Measurements from ENCODE around the gene PPFIBP1. TPM values are rescaled to one million over a fixed set of nuclear protein-coding genes. Genes with fewer than 3 reads are reported as not detected.

Gene PPFIBP1
- total and polyA plus RNA-seq, 8 donors: 6.6 to 254 (median 50.0) TPM

DNA sequence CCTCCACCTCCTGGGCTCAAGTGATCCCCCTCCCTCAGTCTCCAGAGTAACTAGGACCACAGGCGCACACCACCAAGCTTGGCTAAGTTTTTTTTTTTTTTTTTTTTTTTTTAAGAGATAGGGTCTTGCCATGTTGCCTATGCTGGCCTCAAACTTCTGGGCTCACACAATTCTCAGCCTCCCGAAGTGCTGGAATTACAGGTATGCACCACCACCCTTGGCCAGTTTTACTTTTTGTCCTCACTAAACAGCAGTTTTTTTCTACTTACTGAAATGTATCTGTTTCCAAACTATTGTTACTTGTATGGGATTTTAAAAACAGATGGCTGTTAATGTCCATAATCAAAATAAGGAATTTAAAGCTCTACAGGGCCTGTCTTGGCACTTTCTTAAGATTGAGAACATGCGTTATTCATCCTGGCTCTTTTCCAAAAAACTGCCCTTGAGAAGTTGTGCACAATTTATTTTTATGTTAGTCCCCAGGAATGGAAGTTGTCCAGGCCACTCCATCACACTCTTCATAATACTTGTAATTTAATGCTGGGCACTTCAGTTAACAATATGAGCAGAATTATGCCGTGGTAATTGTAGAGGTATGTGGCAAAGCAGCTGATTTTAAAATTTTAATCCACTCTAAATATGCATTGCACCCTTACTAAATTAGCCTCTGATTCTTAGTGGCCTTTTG is 120.3 kb downstream of the PPFIBP1 start:
- peak in 1 of 2 donors; percentile 54 for DNase-seq
- H3K27ac ChIP-seq: no peak overlapping the region
- H3K4me3 ChIP-seq: no peak overlapping the region
- no peaks in the 10 kb centered on the region for H3K27me3 ChIP-seq
- WGBS, 5 donors: 64 to 79% (median 79%) methylated on average over 4 of the region's 4 CpGs
- H3K36me3 ChIP-seq: peaks cover 0 to 30% (median 19%) of the 10 kb centered on the region in 4 donors
- intact Hi-C loops (cut with DNase I; ENCODE audit: low total_unique reads): no loop called here
- TF ChIP-seq POLR2A (IDR thresholded peaks at IDR 0.05) (no peak), EP300 (IDR thresholded peaks at IDR 0.05) (no peak), POLR2AphosphoS5 (IDR thresholded peaks at IDR 0.05) (no peak)
- TF ChIP-seq, protein P1, sequence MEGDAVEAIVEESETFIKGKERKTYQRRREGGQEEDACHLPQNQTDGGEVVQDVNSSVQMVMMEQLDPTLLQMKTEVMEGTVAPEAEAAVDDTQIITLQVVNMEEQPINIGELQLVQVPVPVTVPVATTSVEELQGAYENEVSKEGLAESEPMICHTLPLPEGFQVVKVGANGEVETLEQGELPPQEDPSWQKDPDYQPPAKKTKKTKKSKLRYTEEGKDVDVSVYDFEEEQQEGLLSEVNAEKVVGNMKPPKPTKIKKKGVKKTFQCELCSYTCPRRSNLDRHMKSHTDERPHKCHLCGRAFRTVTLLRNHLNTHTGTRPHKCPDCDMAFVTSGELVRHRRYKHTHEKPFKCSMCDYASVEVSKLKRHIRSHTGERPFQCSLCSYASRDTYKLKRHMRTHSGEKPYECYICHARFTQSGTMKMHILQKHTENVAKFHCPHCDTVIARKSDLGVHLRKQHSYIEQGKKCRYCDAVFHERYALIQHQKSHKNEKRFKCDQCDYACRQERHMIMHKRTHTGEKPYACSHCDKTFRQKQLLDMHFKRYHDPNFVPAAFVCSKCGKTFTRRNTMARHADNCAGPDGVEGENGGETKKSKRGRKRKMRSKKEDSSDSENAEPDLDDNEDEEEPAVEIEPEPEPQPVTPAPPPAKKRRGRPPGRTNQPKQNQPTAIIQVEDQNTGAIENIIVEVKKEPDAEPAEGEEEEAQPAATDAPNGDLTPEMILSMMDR (IDR thresholded peaks at IDR 0.05): no peak
- H3K4me1 ChIP-seq: peaks cover 0 to 31% (median 12%) of the 10 kb centered on the region in 4 donors
- H3K9me3 ChIP-seq: no peaks in the 10 kb centered on the region

DNA sequence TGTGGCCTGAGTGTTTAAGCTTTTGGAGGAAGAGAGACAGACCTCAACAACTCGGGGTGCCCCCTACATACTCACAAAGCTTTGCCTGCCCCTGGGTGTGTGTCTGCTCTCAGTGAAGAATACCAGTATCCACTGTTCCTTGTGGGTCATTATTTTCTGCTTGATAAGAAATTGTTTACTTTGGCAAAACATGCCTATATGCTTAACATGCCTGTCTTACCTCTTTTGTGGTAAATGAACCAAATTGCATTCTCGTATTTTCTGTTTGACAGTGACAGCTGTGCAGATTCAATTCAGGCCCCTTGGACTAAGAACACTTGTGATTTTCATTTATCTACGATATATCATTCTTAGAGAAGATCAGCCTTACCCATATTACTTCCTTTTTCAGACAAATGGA is 121.7 kb downstream of the PPFIBP1 start:
- no peak for DNase-seq
- H3K27ac ChIP-seq: no peak overlapping the region
- intact Hi-C loops (cut with DNase I; ENCODE audit: low total_unique reads): no loop called here
- H3K36me3 ChIP-seq: peaks cover 0 to 42% (median 32%) of the 10 kb centered on the region in 4 donors
- H3K4me1 ChIP-seq: peaks cover 0 to 27% (median 12%) of the 10 kb centered on the region in 4 donors
- 45 to 65% (median 57%) methylated on average over 3 of the region's 3 CpGs for WGBS, 5 donors
- H3K4me3 ChIP-seq: no peak overlapping the region
- TF ChIP-seq, protein P1 (IDR thresholded peaks at IDR 0.05): no peak
- no peak for TF ChIP-seq POLR2AphosphoS5 (IDR thresholded peaks at IDR 0.05)
- no peak for TF ChIP-seq EP300 (IDR thresholded peaks at IDR 0.05)
- TF ChIP-seq POLR2A (IDR thresholded peaks at IDR 0.05): no peak
- no peaks in the 10 kb centered on the region for H3K27me3 ChIP-seq
- H3K9me3 ChIP-seq: no peaks in the 10 kb centered on the region

DNA sequence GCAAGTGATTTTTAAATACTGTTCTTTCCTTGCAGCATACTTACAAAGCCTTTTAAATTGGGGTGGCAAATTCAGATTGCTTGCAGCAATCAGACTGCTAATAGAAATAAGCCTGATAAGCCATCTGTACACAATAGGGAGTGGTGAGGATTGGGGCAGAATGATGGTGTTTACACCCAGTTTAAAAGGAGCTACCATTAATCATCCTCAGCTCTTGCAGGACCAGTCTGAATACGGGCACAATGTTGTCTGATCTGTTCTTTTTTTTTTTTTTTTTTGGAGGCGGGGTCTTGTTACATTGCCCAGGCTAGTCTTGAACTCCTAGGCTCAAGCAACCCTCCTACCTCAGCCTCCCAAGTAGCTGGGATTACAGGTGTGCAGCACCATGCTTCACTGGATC is 122.1 kb downstream of the PPFIBP1 start:
- peaks cover 0 to 24% (median 11%) of the 10 kb centered on the region in 4 donors for H3K4me1 ChIP-seq
- DNase-seq: no peak
- 30 to 78% (median 58%) methylated on average over 2 of the region's 2 CpGs for WGBS, 5 donors
- no peak for TF ChIP-seq POLR2A (IDR thresholded peaks at IDR 0.05)
- TF ChIP-seq, protein P1 (IDR thresholded peaks at IDR 0.05): no peak
- TF ChIP-seq POLR2AphosphoS5 (IDR thresholded peaks at IDR 0.05): no peak
- TF ChIP-seq EP300 (IDR thresholded peaks at IDR 0.05): no peak
- H3K27ac ChIP-seq: no peak overlapping the region
- no peaks in the 10 kb centered on the region for H3K27me3 ChIP-seq
- H3K4me3 ChIP-seq: no peak overlapping the region
- peaks cover 0 to 47% (median 35%) of the 10 kb centered on the region in 4 donors for H3K36me3 ChIP-seq
- no peaks in the 10 kb centered on the region for H3K9me3 ChIP-seq
- intact Hi-C loops (cut with DNase I; ENCODE audit: low total_unique reads): no loop called here

DNA sequence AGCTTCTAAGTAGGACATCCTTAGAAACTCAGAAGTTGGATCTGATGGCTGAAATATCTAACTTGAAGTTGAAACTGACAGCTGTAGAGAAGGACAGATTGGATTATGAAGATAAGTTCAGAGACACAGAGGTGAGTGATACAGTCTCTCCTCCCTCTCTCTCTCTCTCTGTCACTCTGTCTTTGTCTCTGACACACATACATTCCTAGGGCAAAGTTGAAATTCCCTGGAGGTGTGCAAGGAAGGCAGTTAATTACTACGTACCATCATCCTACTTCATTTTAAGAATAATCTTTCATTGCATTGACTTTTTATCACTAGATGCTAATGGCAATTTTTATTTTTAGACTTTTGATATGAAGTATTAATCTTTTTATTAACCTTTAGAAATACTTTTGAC is 126.0 kb downstream of the PPFIBP1 start:
- intact Hi-C loops (cut with DNase I; ENCODE audit: low total_unique reads): no loop called here
- DNase-seq: no peak
- H3K9me3 ChIP-seq: no peaks in the 10 kb centered on the region
- no peaks in the 10 kb centered on the region for H3K27me3 ChIP-seq
- WGBS, 5 donors: 88 to 100% (median 91%) methylated on average over 1 of the region's 1 CpG
- H3K4me3 ChIP-seq: no peak overlapping the region
- peaks cover 0 to 52% (median 35%) of the 10 kb centered on the region in 4 donors for H3K36me3 ChIP-seq
- TF ChIP-seq EP300 (IDR thresholded peaks at IDR 0.05) (no peak), POLR2A (IDR thresholded peaks at IDR 0.05) (no peak), POLR2AphosphoS5 (IDR thresholded peaks at IDR 0.05) (no peak)
- TF ChIP-seq, protein P1 (IDR thresholded peaks at IDR 0.05): no peak
- no peak overlapping the region for H3K27ac ChIP-seq
- H3K4me1 ChIP-seq: peaks cover 0 to 16% (median 4%) of the 10 kb centered on the region in 4 donors

All from stomach (tissue), 9 donors.